Ovary (tissue), 9 donors: Measurements from ENCODE around the gene YKT6. TPM values are rescaled to one million over a fixed set of nuclear protein-coding genes. Genes with fewer than 3 reads are reported as not detected.
"Not testable (repeated sequence)": the region's sequence is repeated elsewhere in the genome, so short reads cannot be mapped to it uniquely, and the experiment has no call there.

Experiments
- DNase-seq, 5 donors: peaks; one replicate each; pipeline ENCODE4 v3.0.0-alpha.2; 2019 to 2020
- H3K27ac ChIP-seq, 2 donors: fragments of 200-600 bp; one replicate each; pipeline versions ENCODE4 v1.5.1 to v1.8.0; 2019 to 2022
- H3K27me3 ChIP-seq: fragments of 200-600 bp; one replicate; pipeline ENCODE4 v1.8.0; 2022
- H3K36me3 ChIP-seq: fragments of 200-600 bp; sonication (generic); one replicate; pipeline ENCODE4 v1.5.1; 2019
- H3K4me1 ChIP-seq: one replicate; pipeline ENCODE4 v1.8.1; 2013; ENCODE audit warnings: mild to moderate bottlenecking, moderate library complexity; ENCODE audit not compliant: insufficient read depth
- H3K4me3 ChIP-seq: fragments of 200-600 bp; sonication (generic); one replicate; pipeline ENCODE4 v1.5.1; 2017
- H3K9me3 ChIP-seq, 2 donors: fragments of 200-600 bp in 1 of 2; sonication (generic) in 1 of 2; one replicate each; pipeline versions ENCODE4 v1.5.1 to v1.8.1; 2013 to 2019; ENCODE audit warnings: mild to moderate bottlenecking in 1 of 2, moderate library complexity in 1 of 2
- CTCF ChIP-seq, 3 donors: fragments of 450-650 bp in 2 of 3; fragments of 200-600 bp in 1 of 3; IDR thresholded peaks; one replicate each; pipeline versions ENCODE4 v1.5.1 to v1.8.0; 2016 to 2022; ENCODE audit warnings: antibody characterized with exemption in 3 of 3, mild to moderate bottlenecking in 1 of 3
- EP300 ChIP-seq: sonication (generic); formaldehyde crosslinking; IDR thresholded peaks from one replicate; pipeline ENCODE4 v1.6.1; 2017; ENCODE audit warnings: antibody characterized with exemption
- POLR2A ChIP-seq: fragments of 450-650 bp; IDR thresholded peaks from one replicate; pipeline ENCODE4 v1.6.1; 2017; ENCODE audit warnings: antibody characterized with exemption, mild to moderate bottlenecking, moderate library complexity
- WGBS, 3 donors: extraction: QIAGEN DNeasy Blood & Tissue Kit in 1 of 3; methylation state at CpG; one replicate each; pipeline versions ENCODE4 v1.1.5 to v1.1.7; 2013 to 2017; 5-methylcytosine and 5-hydroxymethylcytosine counted together
- intact Hi-C, 4 donors: fragments of 100-400 bp; cut with DNase I; formaldehyde crosslinking; loops; one replicate each; pipeline versions ENCODE4 v1.11.0 to v1.15.1; 2022 to 2023
- polyA plus RNA-seq, 2 donors: library from polyadenylated mRNA; stranded (reverse); fragments of 200-250 nt in 1 of 2; fragments of 350-450 nt in 1 of 2; fragmentation: Illumina TruSeq in 1 of 2; extraction: RNeasy Lipid Tissue Mini Kit (QIAGEN cat#74804) in 1 of 2; gene quantifications; one replicate each; pipeline ENCODE4 v1.2.3, GENCODE V29; 2013 to 2014
- total RNA-seq, 7 donors: library from RNA; depleted of rRNA in 2 of 7; stranded (reverse); fragments of >200 nt in 2 of 7; fragmentation: NEBNext Ultra II Directional in 3 of 7; extraction: Animal tissue kit (Norgen Biotek cat#: 25700) in 3 of 7; gene quantifications; one replicate each; pipeline versions ENCODE4 v1.1.0 to v1.2.4, GENCODE V29; 2016 to 2023
- donor health status: DM: no; HTN: no; CAD: no; lungs with moderate emphysema.
- donor health status: DM: no; HTN: no; CAD: no.
- donor health status: Bipolar disorder and iron deficiency.
- donor health status: DM: yes; HTN: yes; CAD: no.
- donor health status: DM: no; HTN: no; CAD: no.
- donor health status: DM: yes; HTN: yes; CAD: no.

YKT6 gene
- total and polyA plus RNA-seq, 9 donors = 22.2 to 68.0 (median 40.5) TPM

DNA sequence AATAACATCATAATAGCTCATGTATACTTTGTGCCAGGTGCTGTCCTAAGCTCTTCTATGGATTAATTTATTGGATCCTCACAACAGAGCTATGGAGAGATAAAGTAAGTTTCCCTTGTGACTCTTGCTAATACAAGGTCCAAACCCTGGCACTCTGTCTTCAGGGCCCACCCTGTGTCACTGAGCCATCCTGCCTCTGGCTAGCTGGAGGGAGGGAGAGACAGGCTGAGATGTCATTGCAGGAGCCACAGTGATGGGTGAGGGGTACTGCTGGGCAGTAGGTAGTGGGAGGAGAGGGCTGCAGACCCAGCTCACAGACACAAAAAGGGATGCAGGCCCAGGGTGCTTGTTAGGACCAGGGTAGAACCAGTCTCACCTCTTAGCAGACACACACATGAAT, 28.4 kb upstream of the YKT6 start:
- no peaks in the 10 kb centered on the region for H3K9me3 ChIP-seq
- no peak overlapping the region for H3K4me3 ChIP-seq
- TF ChIP-seq EP300 = no peak
- intact Hi-C loops = no loop called here
- H3K36me3 ChIP-seq = no peaks in the 10 kb centered on the region
- H3K27me3 ChIP-seq = no peaks in the 10 kb centered on the region
- no peak overlapping the region for H3K27ac ChIP-seq
- H3K4me1 ChIP-seq = no peaks in the 10 kb centered on the region
- no peak for DNase-seq

DNA sequence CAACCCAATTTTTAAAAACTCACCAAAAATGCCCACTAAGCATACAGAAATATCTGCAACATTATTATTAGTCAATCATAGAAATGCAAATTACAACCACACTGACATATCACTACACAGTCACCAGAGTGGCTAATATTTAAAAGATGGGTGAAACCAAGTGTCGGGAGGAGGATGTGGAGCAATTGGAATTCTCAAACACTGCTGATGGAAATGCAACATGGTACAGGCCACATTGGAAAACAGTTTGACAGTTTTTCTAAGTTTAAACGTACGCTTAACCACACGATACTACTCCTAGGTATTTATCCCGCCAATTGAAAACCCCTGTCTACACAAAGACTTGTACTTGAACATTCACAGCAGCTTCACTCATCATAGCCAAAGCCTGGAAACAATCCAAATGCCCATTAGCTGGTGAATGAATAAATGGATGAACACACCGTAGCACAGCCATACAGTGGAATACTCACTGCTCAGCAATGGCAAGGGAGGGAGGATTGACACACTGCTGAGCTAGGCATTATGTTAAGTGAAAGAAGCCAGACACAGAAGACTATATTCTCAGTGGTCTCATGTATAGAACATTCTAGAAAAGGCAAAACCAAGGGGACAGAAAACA, 27.9 kb upstream of the YKT6 start:
- no peaks in the 10 kb centered on the region for H3K36me3 ChIP-seq

DNA sequence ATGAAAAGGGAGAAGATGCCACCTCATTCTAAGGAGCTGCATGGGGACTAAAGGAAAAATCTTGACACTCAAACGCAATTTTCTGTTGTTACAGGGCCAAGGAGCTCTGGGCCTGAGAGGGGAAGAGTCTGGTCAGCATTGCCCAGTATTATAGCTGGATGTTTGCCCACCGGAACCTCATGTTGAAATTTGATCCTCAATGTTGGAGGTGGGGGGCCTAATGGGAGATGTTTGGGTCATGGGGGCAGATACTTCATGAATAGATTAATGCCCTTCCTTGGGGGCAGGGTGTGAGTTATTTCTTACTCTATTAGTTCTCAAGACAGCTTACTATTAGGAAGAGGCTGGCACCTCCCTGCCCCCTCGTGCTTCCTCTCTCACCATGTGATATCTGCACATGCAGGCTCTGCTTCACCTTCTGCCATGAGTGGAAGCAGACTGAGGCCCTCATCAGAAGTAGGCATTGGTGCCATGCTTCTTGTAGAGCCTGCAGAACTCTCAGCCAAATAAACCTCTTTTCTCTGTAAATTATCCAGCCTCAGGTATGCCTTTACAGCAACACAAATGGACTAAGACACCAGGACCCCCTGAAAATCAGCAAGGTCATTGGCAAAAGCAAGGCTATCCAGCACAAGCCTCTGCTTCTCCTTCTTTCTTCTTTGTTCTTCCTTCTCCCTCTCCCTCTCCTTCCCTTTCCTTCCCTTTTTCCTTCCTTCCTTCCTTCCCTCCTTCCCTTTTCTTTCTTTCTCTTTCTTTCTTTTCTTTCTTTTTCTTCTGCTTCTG, 26.7 kb upstream of the YKT6 start:
- Histone ChIP-seq H3K9me3 (no peaks in the 10 kb centered on the region), H3K4me1 (no peaks in the 10 kb centered on the region), H3K27ac (no peak overlapping the region), H3K27me3 (no peaks in the 10 kb centered on the region), H3K4me3 (no peak overlapping the region), H3K36me3 (no peaks in the 10 kb centered on the region)
- TF ChIP-seq CTCF (IDR thresholded peaks at IDR 0.05) (no peak), POLR2A (no peak), EP300 (no peak)
- intact Hi-C loops = no loop called here
- whole genome bisulfite sequencing, 3 donors = 23 to 35% (median 32%) methylated on average over 3 of the region's 3 CpGs
- no peak for DNase-seq

More for the DNA sequence above, 27.9 kb upstream of the YKT6 start:
- H3K27me3 ChIP-seq = no peaks in the 10 kb centered on the region
- WGBS, 3 donors = 88 to 92% (median 91%) methylated on average over 6 of the region's 6 CpGs
- no peaks in the 10 kb centered on the region for H3K9me3 ChIP-seq
- TF ChIP-seq EP300 (no peak), POLR2A (no peak), CTCF (IDR thresholded peaks at IDR 0.05) (no peak)
- H3K4me3 ChIP-seq = no peak overlapping the region
- H3K4me1 ChIP-seq = no peaks in the 10 kb centered on the region
- DNase-seq = no peak
- H3K27ac ChIP-seq = no peak overlapping the region
- intact Hi-C loops = no loop called here

- H3K36me3 ChIP-seq, intact Hi-C loops, H3K27ac ChIP-seq, DNase-seq, H3K9me3 ChIP-seq, H3K4me1 ChIP-seq, H3K4me3 ChIP-seq, H3K27me3 ChIP-seq: not testable (repeated sequence)
- WGBS, 3 donors = 73 to 91% (median 89%) methylated on average over 1 of the region's 1 CpG
These were observed 26.2 kb upstream of the YKT6 start for GRCh38 chr7:44174694-44174948.

DNA sequence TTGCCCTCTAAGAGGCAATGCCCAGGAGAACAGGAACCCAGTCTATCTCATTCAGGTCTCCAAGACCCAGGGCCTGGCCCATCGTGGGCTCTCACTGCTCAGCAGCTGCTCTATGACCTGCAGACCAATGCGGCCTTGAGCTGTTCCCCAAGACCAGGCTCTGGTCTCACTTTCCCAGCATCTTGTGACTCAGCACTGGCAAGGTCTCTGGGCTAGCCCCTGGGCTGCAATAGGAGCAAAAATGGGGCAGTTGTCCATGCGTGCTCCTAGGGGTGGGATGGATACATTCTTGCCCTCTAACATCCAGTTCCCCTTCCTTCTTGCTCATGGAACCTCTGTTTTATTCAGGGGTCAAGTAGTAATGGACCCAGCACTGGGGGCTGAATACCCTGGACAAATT, 25.0 kb upstream of the YKT6 start:
- DNase-seq = no peak
- TF ChIP-seq POLR2A (no peak), EP300 (no peak), CTCF (IDR thresholded peaks at IDR 0.05) (no peak)
- Histone ChIP-seq H3K4me1 (no peaks in the 10 kb centered on the region), H3K4me3 (no peak overlapping the region), H3K27ac (no peak overlapping the region), H3K36me3 (no peaks in the 10 kb centered on the region), H3K27me3 (no peaks in the 10 kb centered on the region), H3K9me3 (no peaks in the 10 kb centered on the region)
- intact Hi-C loops = no loop called here
- 68 to 74% (median 70%) methylated on average over 3 of the region's 3 CpGs for WGBS, 3 donors
